ENCODE results near the gene DDN.

DNA sequence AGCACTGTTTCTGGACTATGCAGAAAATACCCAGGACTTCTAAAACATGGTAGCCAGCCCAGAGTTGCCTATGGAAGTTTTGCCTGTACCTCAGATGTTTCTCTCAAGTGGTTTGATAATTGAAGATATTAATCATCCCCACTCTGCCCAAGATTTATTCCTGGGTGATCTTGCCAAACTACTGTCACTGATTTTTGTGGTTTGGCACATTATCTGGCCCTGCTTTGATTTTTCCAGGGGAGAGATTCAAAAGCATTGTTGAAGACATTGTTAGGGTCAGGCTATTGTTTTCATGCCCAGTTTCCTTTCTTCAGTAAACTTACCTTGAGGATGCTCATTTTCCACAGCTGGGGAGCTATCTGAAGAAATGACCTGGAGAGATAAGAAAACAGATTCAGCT is 13.6 kb upstream of the DDN start:
- TF ChIP-seq, protein P1, sequence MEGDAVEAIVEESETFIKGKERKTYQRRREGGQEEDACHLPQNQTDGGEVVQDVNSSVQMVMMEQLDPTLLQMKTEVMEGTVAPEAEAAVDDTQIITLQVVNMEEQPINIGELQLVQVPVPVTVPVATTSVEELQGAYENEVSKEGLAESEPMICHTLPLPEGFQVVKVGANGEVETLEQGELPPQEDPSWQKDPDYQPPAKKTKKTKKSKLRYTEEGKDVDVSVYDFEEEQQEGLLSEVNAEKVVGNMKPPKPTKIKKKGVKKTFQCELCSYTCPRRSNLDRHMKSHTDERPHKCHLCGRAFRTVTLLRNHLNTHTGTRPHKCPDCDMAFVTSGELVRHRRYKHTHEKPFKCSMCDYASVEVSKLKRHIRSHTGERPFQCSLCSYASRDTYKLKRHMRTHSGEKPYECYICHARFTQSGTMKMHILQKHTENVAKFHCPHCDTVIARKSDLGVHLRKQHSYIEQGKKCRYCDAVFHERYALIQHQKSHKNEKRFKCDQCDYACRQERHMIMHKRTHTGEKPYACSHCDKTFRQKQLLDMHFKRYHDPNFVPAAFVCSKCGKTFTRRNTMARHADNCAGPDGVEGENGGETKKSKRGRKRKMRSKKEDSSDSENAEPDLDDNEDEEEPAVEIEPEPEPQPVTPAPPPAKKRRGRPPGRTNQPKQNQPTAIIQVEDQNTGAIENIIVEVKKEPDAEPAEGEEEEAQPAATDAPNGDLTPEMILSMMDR (IDR thresholded peaks at IDR 0.05): no peak
- TF ChIP-seq EZH2 (IDR thresholded peaks at IDR 0.05; ENCODE audit: borderline replicate concordance, insufficient read depth, low read depth, low read length, poor library complexity, severe bottlenecking): no peak

Data from B cell (primary cell).